ENCODE data around the gene AJM1. TPM values are rescaled to one million over a fixed set of nuclear protein-coding genes. Genes with fewer than 3 reads are reported as not detected.

Gene AJM1
- polyA plus RNA-seq, 3 donors = 0.10 to 2.0 (median 0.18) TPM

DNA sequence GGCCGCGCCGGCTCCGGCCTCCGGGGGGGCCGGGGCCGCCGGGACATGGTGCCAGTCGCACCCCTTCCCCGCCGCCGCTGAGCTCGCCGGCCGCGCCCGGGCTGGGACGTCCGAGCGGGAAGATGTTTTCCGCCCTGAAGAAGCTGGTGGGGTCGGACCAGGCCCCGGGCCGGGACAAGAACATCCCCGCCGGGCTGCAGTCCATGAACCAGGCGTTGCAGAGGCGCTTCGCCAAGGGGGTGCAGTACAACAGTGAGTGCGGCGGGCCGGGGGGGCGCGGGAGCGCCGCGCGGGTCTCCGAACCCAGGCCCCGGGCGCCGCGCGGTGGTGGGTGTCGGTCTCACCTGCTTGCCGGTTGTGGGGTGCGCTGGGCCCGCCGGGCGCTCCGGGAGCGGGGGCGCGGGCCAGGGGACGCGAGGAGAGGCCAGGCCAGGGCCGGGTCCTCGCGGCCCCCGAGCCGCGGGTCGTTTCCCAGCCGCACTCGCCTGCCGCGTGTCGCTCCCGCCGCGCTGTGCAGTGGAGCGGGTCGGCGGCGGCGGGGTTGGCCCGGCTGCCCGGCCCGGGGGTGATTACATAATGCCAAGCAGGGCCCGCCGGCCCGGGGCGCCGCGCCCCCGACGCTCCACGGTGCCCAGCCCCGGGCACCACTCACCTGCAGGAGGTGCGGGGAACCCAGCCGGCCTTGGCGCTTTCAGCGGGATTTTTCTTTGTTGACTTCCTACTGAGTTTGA, 34.0 kb upstream of the AJM1 start:
- peak overlapping the region; percentile 83 to 88 for H3K4me3 Mint-ChIP-seq
- Histone ChIP-seq H3K27ac (ENCODE audit: low read depth in 1 of 2, low read length in 2 of 2) (peak overlapping the region in 1 of 2 donors; percentile 70), H3K4me2 (replicated peaks; ENCODE audit: extremely low read depth, low read length, poor library complexity, severe bottlenecking) (peak overlapping the region; percentile 97), H3K9me3 (replicated peaks in 1 of 2; ENCODE audit: control insufficient read depth in 1 of 2, insufficient read depth in 1 of 2, low read length in 2 of 2) (no peaks in the 10 kb centered on the region), H4K20me1 (ENCODE audit: insufficient read depth, low read length) (peaks cover 37% of the 10 kb centered on the region), H3K36me3 (replicated peaks in 1 of 2; ENCODE audit: control insufficient read depth in 1 of 2, insufficient read depth in 2 of 2, low read length in 2 of 2) (peaks cover 5 to 14% of the 10 kb centered on the region in 2 donors), H2AFZ (ENCODE audit: insufficient read depth, low read depth, low read length, poor library complexity, severe bottlenecking) (peak overlapping the region; percentile 90), H3K4me3 (replicated peaks in 1 of 3; ENCODE audit: low read depth in 2 of 3, low read length in 3 of 3) (peak overlapping the region; percentile 65 to 92 (median 87)), H3K9ac (ENCODE audit: insufficient read depth, low read length, poor library complexity, severe bottlenecking) (peak overlapping the region; percentile 81), H3K27me3 (ENCODE audit: control insufficient read depth in 2 of 2, insufficient read depth in 2 of 2, low read length in 2 of 2) (no peaks in the 10 kb centered on the region), H3K79me2 (ENCODE audit: insufficient read depth, low read length) (peaks cover 50% of the 10 kb centered on the region), H3K4me1 (ENCODE audit: control insufficient read depth in 1 of 2, insufficient read depth in 2 of 2, low read length in 2 of 2) (peaks cover 21 to 35% of the 10 kb centered on the region in 2 donors)
- H3K27me3 Mint-ChIP-seq (ENCODE audit: low read depth in 3 of 3) = peaks cover 0 to 7% (median 1%) of the 10 kb centered on the region in 3 donors
- TF ChIP-seq, protein P1, sequence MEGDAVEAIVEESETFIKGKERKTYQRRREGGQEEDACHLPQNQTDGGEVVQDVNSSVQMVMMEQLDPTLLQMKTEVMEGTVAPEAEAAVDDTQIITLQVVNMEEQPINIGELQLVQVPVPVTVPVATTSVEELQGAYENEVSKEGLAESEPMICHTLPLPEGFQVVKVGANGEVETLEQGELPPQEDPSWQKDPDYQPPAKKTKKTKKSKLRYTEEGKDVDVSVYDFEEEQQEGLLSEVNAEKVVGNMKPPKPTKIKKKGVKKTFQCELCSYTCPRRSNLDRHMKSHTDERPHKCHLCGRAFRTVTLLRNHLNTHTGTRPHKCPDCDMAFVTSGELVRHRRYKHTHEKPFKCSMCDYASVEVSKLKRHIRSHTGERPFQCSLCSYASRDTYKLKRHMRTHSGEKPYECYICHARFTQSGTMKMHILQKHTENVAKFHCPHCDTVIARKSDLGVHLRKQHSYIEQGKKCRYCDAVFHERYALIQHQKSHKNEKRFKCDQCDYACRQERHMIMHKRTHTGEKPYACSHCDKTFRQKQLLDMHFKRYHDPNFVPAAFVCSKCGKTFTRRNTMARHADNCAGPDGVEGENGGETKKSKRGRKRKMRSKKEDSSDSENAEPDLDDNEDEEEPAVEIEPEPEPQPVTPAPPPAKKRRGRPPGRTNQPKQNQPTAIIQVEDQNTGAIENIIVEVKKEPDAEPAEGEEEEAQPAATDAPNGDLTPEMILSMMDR (IDR thresholded peaks at IDR 0.05) = no peak
- intact Hi-C loops (cut with micrococcal nuclease) = loop anchor here (5.0 to 10.0 kb wide), 2 partner anchors 34 to 137 kb away; partner anchors contain the start of genes AJM1 (in 1 of the 2), C8G (in 1 of the 2) and FBXW5 (in 1 of the 2)
- H3K4me1 Mint-ChIP-seq = peaks cover 30% of the 10 kb centered on the region
- WGBS (ENCODE audit: insufficient coverage) = under 1% methylated on average over 93 of the region's 93 CpGs
- H3K27ac Mint-ChIP-seq = peak overlapping the region in 4 of 7 donors; percentile 35 to 81 (median 74)
- DNase-seq = peak in 1 of 3 donors; percentile 6
- peaks cover 27 to 48% of the 10 kb centered on the region in 2 donors for H3K36me3 Mint-ChIP-seq
- peaks cover 0 to 3% (median 0%) of the 10 kb centered on the region in 7 donors for H3K9me3 Mint-ChIP-seq

DNA sequence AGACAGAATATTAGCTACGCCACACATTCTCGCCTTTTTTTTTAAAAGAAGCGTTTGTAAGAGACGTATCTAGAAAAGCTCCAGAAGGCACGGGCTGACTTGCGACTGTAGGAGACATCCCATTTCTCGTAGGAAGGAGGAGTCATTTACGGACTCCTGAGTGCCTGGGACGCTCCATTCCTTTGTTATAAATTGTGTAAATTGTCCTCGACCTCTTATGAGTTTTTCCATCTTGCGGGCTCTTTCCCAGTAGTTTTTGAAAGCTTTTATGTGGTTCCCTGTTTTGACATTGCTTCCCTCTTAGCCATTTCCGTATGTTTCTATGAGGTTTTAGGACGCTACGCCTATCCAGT, 33.5 kb upstream of the AJM1 start:
- Histone ChIP-seq H3K9ac (ENCODE audit: insufficient read depth, low read length, poor library complexity, severe bottlenecking) (peak overlapping the region; percentile 81), H3K27me3 (ENCODE audit: control insufficient read depth in 2 of 2, insufficient read depth in 2 of 2, low read length in 2 of 2) (no peaks in the 10 kb centered on the region), H3K4me1 (ENCODE audit: control insufficient read depth in 1 of 2, insufficient read depth in 2 of 2, low read length in 2 of 2) (peaks cover 21 to 35% of the 10 kb centered on the region in 2 donors), H3K27ac (ENCODE audit: low read depth in 1 of 2, low read length in 2 of 2) (peak overlapping the region in 1 of 2 donors; percentile 70), H2AFZ (ENCODE audit: insufficient read depth, low read depth, low read length, poor library complexity, severe bottlenecking) (peak overlapping the region; percentile 90), H3K9me3 (replicated peaks in 1 of 2; ENCODE audit: control insufficient read depth in 1 of 2, insufficient read depth in 1 of 2, low read length in 2 of 2) (no peaks in the 10 kb centered on the region), H3K4me2 (replicated peaks; ENCODE audit: extremely low read depth, low read length, poor library complexity, severe bottlenecking) (peak overlapping the region; percentile 97), H3K79me2 (ENCODE audit: insufficient read depth, low read length) (peaks cover 50% of the 10 kb centered on the region), H3K36me3 (replicated peaks in 1 of 2; ENCODE audit: control insufficient read depth in 1 of 2, insufficient read depth in 2 of 2, low read length in 2 of 2) (peaks cover 5 to 19% of the 10 kb centered on the region in 2 donors), H3K4me3 (replicated peaks in 1 of 3; ENCODE audit: low read depth in 2 of 3, low read length in 3 of 3) (peak overlapping the region; percentile 48 to 92 (median 87)), H4K20me1 (ENCODE audit: insufficient read depth, low read length) (peaks cover 41% of the 10 kb centered on the region)
- Mint-ChIP-seq H3K36me3 (peaks cover 30 to 50% of the 10 kb centered on the region in 2 donors), H3K4me3 (peak overlapping the region; percentile 78 to 88), H3K27me3 (ENCODE audit: low read depth in 3 of 3) (peaks cover 0 to 2% (median 0%) of the 10 kb centered on the region in 3 donors), H3K9me3 (peaks cover 0 to 2% (median 0%) of the 10 kb centered on the region in 7 donors), H3K4me1 (peaks cover 30% of the 10 kb centered on the region), H3K27ac (peak overlapping the region in 4 of 7 donors; percentile 36 to 80 (median 58))
- intact Hi-C loops (cut with micrococcal nuclease) = loop anchor here (5.0 to 10.0 kb wide), 2 partner anchors 34 to 136 kb away; partner anchors contain the start of genes AJM1 (in 1 of the 2), C8G (in 1 of the 2) and FBXW5 (in 1 of the 2)
- peak in 2 of 3 donors; percentile 3 to 12 for DNase-seq
- TF ChIP-seq, protein P1 (IDR thresholded peaks at IDR 0.05) = no peak
- 0% methylated on average over 9 of the region's 14 CpGs for WGBS (ENCODE audit: insufficient coverage)
